HepG2 (cell line): ENCODE results near the gene CD58. TPM values are rescaled to one million over a fixed set of nuclear protein-coding genes. Genes with fewer than 3 reads are reported as not detected.

Experiments used
- ATAC-seq: fragments of 200-7000 bp; cut with Tn5 transposase; 3 replicates; pipeline ENCODE4 v1.9.1; 2020; ENCODE audit warnings: mild to moderate bottlenecking, moderate library complexity
- BruUV-seq: library from RNA; stranded (reverse); fragments of 400-500 nt; replicated peaks from 2 replicates; lab custom pipeline; 2021; lab: Mats Ljungman, UMichigan
- CTCF ChIA-PET: fragments of 300-600 bp; formaldehyde crosslinking; extraction: SDS; loops from one replicate; lab custom pipeline; 2021; ENCODE audit warnings: low total read pairs, inconsistent platforms, low intra/inter-chr PET ratio; lab: Yijun Ruan, JAX
- POLR2A ChIA-PET: fragments of 350-600 bp; sonication (Branson Sonifier 250); formaldehyde crosslinking; loops from one replicate; lab custom pipeline; 2020; ENCODE audit warnings: antibody characterized with exemption, inconsistent platforms; lab: Yijun Ruan, JAX
- DNase-seq: peaks from one replicate; pipeline ENCODE4 v3.0.0-alpha.2; 2015; ENCODE audit warnings: low spot score
- FAIRE-seq: peaks from 3 replicates; lab custom pipeline; 2011; peaks lifted over from hg19 to GRCh38; lab: Jason Lieb, UNC
- H2AFZ ChIP-seq: one replicate; pipeline ENCODE4 v1.6.1; 2011; ENCODE audit warnings: low read length, inconsistent platforms
- H3K27ac ChIP-seq: fragments of 300-600 bp; 3 replicates; pipeline ENCODE4 v1.8.0; 2011; ENCODE audit warnings: mixed run types, mild to moderate bottlenecking, mixed read lengths, low read length, inconsistent platforms; ENCODE audit not compliant: insufficient read depth; ENCODE audit errors: extremely low read length
- H3K27me3 ChIP-seq, 2 experiments: fragments of 200-600 bp in 1 of 2; 2 replicates in 1 of 2; 3 replicates in 1 of 2; pipeline versions ENCODE4 v1.6.0 to v1.8.0; 2011; ENCODE audit warnings: low read length in 2 of 2, mild to moderate bottlenecking in 2 of 2, moderate library complexity in 2 of 2, inconsistent platforms in 1 of 2; ENCODE audit not compliant: insufficient read depth in 2 of 2, control insufficient read depth in 1 of 2
- H3K36me3 ChIP-seq, 2 experiments: fragments of 200-600 bp in 1 of 2; replicated peaks in 1 of 2; 2 replicates in 1 of 2; 3 replicates in 1 of 2; pipeline versions ENCODE4 v1.5.1 to v1.8.0; 2011; ENCODE audit warnings: low read length in 2 of 2, inconsistent platforms in 1 of 2; ENCODE audit not compliant: insufficient read depth in 2 of 2, control insufficient read depth in 1 of 2
- H3K4me1 ChIP-seq: 2 replicates; pipeline ENCODE4 v1.5.1; 2012; ENCODE audit warnings: low read length, inconsistent platforms; ENCODE audit not compliant: insufficient read depth
- H3K4me2 ChIP-seq: 2 replicates; pipeline ENCODE4 v1.6.0; 2011; ENCODE audit warnings: low read depth, low read length, inconsistent platforms
- H3K4me3 ChIP-seq, 3 experiments: fragments of 200-600 bp in 1 of 3; sonication (generic), shearing (Covaris generic) in 1 of 3; replicated peaks in 1 of 3; 2 replicates each; pipeline ENCODE4 v1.5.1; 2011 to 2016; ENCODE audit warnings: low read length in 3 of 3, inconsistent platforms in 2 of 3, low read depth in 2 of 3, mild to moderate bottlenecking in 2 of 3, control low read depth in 1 of 3, mixed read lengths in 1 of 3; ENCODE audit not compliant: insufficient read depth in 1 of 3
- H3K79me2 ChIP-seq: one replicate; pipeline ENCODE4 v1.6.1; 2011; ENCODE audit warnings: low read length, inconsistent platforms; ENCODE audit not compliant: insufficient read depth
- H3K9ac ChIP-seq: 2 replicates; pipeline ENCODE4 v1.6.0; 2011; ENCODE audit warnings: mild to moderate bottlenecking, low read depth, low read length, inconsistent platforms; ENCODE audit not compliant: insufficient read depth
- H3K9me3 ChIP-seq: 2 replicates; pipeline ENCODE4 v1.5.1; 2012; ENCODE audit warnings: mild to moderate bottlenecking, low read length
- H4K20me1 ChIP-seq: 2 replicates; pipeline ENCODE4 v1.6.0; 2011; ENCODE audit warnings: inconsistent platforms, mild to moderate bottlenecking, low read length, moderate library complexity; ENCODE audit not compliant: insufficient read depth
- CREB1 ChIP-seq, 2 experiments: fragments of 450-650 bp in 1 of 2; IDR thresholded peaks; 2 replicates each; pipeline ENCODE4 v1.6.1; 2016 to 2017; ENCODE audit warnings: control low read depth in 1 of 2, mild to moderate bottlenecking in 1 of 2, missing compliant biosample characterization in 1 of 2, missing genetic modification characterization in 1 of 2
- PHF8 ChIP-seq: sonication (generic); formaldehyde crosslinking; IDR thresholded peaks from 2 replicates; pipeline ENCODE4 v1.5.0; 2020; ENCODE audit warnings: missing genetic modification reagents
- SUZ12 ChIP-seq: fragments of 150-350 bp; IDR thresholded peaks from 2 replicates; pipeline ENCODE4 v1.6.1; 2014; ENCODE audit warnings: low read depth, low read length
- XRCC5 ChIP-seq: fragments of 200-400 bp; formaldehyde crosslinking; optimal IDR thresholded peaks from 2 replicates; pipeline ENCODE3; 2017; ENCODE audit warnings: mild to moderate bottlenecking, low read length
- ZNF296 ChIP-seq: sonication (generic); formaldehyde crosslinking; conservative IDR thresholded peaks from 2 replicates; pipeline ENCODE4 v1.5.0; 2020; ENCODE audit warnings: mild to moderate bottlenecking, missing genetic modification reagents
- ZNF572 ChIP-seq: sonication (generic); formaldehyde crosslinking; IDR thresholded peaks from 2 replicates; pipeline ENCODE4 v1.5.1; 2020; ENCODE audit warnings: mild to moderate bottlenecking, missing genetic modification reagents
- ZNF788 ChIP-seq: sonication (generic); formaldehyde crosslinking; IDR thresholded peaks from 2 replicates; pipeline ENCODE4 v1.5.0; 2020; ENCODE audit warnings: mild to moderate bottlenecking, missing genetic modification reagents, borderline replicate concordance
- ZNF839 ChIP-seq: sonication (generic); formaldehyde crosslinking; IDR thresholded peaks from 2 replicates; pipeline ENCODE4 v1.4.0; 2020; ENCODE audit warnings: missing genetic modification reagents, mild to moderate bottlenecking, borderline replicate concordance
- WGBS: methylation state at CpG from one replicate; pipeline ENCODE4 v1.1.6; 2017; ENCODE audit warnings: low lambda C conversion rate; 5-methylcytosine and 5-hydroxymethylcytosine counted together
- in situ Hi-C: cut with HindIII; loops from 2 replicates; pipeline ENCODE4 v1.10.0; 2017; ENCODE audit warnings: low pct_unique_long_range_greater_than_20kb; ENCODE audit not compliant: extremely low pct_ligation_motif_present
- intact Hi-C: fragments of 100-400 bp; cut with micrococcal nuclease; formaldehyde crosslinking; loops from one replicate; pipeline ENCODE4 v1.10.0; 2022; ENCODE audit not compliant: unreplicated experiment
- polyA plus RNA-seq, 8 experiments: library from polyadenylated mRNA; depleted of rRNA in 3 of 8; stranded (reverse) in 7 of 8; unstranded in 1 of 8; fragments of >200 nt; fragmentation: Illumina TruSeq in 4 of 8; extraction: Trizol in 4 of 8; gene quantifications; 2 replicates each; pipeline versions ENCODE4 v1.2.1 to v1.2.3, GENCODE V29; 2011 to 2016; ENCODE audit warnings: low read depth in 4 of 8, missing spikeins in 1 of 8, mixed read lengths in 1 of 8; ENCODE audit not compliant: insufficient read depth in 1 of 8
- total RNA-seq, 5 experiments: library from RNA; depleted of rRNA; stranded (reverse); fragments of >200 nt; fragmentation: Illumina TruSeq; extraction: Trizol; gene quantifications; 2 replicates each; pipeline ENCODE4 v1.2.3, GENCODE V29; 2016; ENCODE audit warnings: low read depth in 1 of 5
- TF ChIP-seq, protein P1 (sequence below): sonication (generic); formaldehyde crosslinking; IDR thresholded peaks from 2 replicates; pipeline ENCODE4 v1.4.0; 2020; ENCODE audit warnings: missing genetic modification reagents
- TF ChIP-seq, protein P2 (sequence below): sonication (generic); formaldehyde crosslinking; conservative IDR thresholded peaks from 2 replicates; pipeline ENCODE4 v1.8.1; 2023; ENCODE audit warnings: missing genetic modification reagents
- TF ChIP-seq, protein P3 (sequence below): sonication (generic); formaldehyde crosslinking; IDR thresholded peaks from 2 replicates; pipeline ENCODE4 v1.4.0; 2020; ENCODE audit warnings: mild to moderate bottlenecking, missing genetic modification reagents
- TF ChIP-seq, protein P4 (sequence below): sonication (generic); formaldehyde crosslinking; IDR thresholded peaks from 2 replicates; pipeline ENCODE4 v1.5.1; 2020; ENCODE audit warnings: mild to moderate bottlenecking, missing genetic modification reagents, moderate library complexity

The CD58 gene
- total and polyA plus RNA-seq, 2 of the 13 experiments (the other 11 are each of a cell fraction or from before 2014, with no cell fraction given), result 9.4 to 13.5 TPM

DNA sequence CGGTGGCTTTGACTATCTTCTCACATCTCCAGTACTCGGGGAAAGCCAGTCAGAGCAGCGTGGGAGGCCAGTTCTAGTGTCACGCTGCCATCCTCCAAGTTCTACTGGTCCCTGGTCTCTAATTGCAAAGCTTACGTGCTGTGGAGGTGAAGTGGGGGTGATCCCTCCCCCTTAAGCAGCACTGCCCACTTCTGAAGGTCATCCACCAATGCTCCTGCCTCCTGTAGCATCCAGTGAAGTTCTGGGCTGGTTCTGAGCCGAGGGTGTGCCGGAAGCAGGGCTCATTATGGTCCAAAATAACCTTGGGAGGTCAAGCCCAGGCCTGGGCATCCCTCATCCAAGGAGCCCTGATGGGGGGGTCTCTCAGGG is 95.0 kb downstream of the CD58 start:
- DNase-seq (no peak), ATAC-seq (peak; percentile 13), FAIRE-seq (no peak)
- Histone ChIP-seq H3K4me2 (peak overlapping the region; percentile 85), H3K27ac (peak overlapping the region; percentile 96), H3K4me1 (peaks cover 99% of the 10 kb centered on the region), H3K9ac (peak overlapping the region; percentile 83), H2AFZ (no peak overlapping the region), H3K4me3 (peak overlapping the region in 2 of 3 experiments; percentile 36 to 53; a peak in 4 of 6 replicates), H3K36me3 (peaks cover 2 to 5% of the 10 kb centered on the region in 2 experiments; a peak in 3 of 5 replicates), H3K9me3 (no peaks in the 10 kb centered on the region), H3K79me2 (peaks cover 86% of the 10 kb centered on the region), H4K20me1 (no peaks in the 10 kb centered on the region), H3K27me3 (no peaks in the 10 kb centered on the region)
- no TSS peak for BruUV-seq
- intact Hi-C loops, result no loop called here
- CTCF ChIA-PET, result interaction anchor here (1.1 kb wide), 1 partner anchor 10 kb away, joined by 3 read pairs; no protein-coding TSS in a partner anchor
- POLR2A ChIA-PET, result interaction anchor here (1.0 to 7.2 kb wide), 27 partner anchors 9 to 365 kb away, joined by 3 to 129 read pairs (median 8); partner anchors contain the start of genes ATP1A1 and MAB21L3
- in situ Hi-C loops, result no loop called here
- 22% methylated on average over 7 of the region's 7 CpGs for WGBS
- TF ChIP-seq, protein P1, sequence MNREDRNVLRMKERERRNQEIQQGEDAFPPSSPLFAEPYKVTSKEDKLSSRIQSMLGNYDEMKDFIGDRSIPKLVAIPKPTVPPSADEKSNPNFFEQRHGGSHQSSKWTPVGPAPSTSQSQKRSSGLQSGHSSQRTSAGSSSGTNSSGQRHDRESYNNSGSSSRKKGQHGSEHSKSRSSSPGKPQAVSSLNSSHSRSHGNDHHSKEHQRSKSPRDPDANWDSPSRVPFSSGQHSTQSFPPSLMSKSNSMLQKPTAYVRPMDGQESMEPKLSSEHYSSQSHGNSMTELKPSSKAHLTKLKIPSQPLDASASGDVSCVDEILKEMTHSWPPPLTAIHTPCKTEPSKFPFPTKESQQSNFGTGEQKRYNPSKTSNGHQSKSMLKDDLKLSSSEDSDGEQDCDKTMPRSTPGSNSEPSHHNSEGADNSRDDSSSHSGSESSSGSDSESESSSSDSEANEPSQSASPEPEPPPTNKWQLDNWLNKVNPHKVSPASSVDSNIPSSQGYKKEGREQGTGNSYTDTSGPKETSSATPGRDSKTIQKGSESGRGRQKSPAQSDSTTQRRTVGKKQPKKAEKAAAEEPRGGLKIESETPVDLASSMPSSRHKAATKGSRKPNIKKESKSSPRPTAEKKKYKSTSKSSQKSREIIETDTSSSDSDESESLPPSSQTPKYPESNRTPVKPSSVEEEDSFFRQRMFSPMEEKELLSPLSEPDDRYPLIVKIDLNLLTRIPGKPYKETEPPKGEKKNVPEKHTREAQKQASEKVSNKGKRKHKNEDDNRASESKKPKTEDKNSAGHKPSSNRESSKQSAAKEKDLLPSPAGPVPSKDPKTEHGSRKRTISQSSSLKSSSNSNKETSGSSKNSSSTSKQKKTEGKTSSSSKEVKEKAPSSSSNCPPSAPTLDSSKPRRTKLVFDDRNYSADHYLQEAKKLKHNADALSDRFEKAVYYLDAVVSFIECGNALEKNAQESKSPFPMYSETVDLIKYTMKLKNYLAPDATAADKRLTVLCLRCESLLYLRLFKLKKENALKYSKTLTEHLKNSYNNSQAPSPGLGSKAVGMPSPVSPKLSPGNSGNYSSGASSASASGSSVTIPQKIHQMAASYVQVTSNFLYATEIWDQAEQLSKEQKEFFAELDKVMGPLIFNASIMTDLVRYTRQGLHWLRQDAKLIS (CRISPR knock-in tag), result no peak
- peak; percentile 9; the same call in 1 of the 2 replicates for TF ChIP-seq PHF8 (CRISPR knock-in tag)
- 0 out of 2 replicates have a peak, but pooled peaks have one; percentile 43 for TF ChIP-seq ZNF572 (CRISPR knock-in tag)
- TF ChIP-seq, protein P2, sequence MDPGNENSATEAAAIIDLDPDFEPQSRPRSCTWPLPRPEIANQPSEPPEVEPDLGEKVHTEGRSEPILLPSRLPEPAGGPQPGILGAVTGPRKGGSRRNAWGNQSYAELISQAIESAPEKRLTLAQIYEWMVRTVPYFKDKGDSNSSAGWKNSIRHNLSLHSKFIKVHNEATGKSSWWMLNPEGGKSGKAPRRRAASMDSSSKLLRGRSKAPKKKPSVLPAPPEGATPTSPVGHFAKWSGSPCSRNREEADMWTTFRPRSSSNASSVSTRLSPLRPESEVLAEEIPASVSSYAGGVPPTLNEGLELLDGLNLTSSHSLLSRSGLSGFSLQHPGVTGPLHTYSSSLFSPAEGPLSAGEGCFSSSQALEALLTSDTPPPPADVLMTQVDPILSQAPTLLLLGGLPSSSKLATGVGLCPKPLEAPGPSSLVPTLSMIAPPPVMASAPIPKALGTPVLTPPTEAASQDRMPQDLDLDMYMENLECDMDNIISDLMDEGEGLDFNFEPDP (CRISPR knock-in tag), result 0 out of 2 replicates have a peak, but pooled peaks have one; percentile 71
- TF ChIP-seq CREB1 (IDR thresholded peaks at IDR 0.05), result no peak
- no peak for TF ChIP-seq CREB1 (CRISPR knock-in tag; IDR thresholded peaks at IDR 0.05)
- TF ChIP-seq ZNF839, result 0 out of 2 replicates have a peak, but pooled peaks have one; percentile 40
- no peak for TF ChIP-seq XRCC5
- 0 out of 2 replicates have a peak, but pooled peaks have one; percentile 16 for TF ChIP-seq ZNF296
- TF ChIP-seq, protein P3, sequence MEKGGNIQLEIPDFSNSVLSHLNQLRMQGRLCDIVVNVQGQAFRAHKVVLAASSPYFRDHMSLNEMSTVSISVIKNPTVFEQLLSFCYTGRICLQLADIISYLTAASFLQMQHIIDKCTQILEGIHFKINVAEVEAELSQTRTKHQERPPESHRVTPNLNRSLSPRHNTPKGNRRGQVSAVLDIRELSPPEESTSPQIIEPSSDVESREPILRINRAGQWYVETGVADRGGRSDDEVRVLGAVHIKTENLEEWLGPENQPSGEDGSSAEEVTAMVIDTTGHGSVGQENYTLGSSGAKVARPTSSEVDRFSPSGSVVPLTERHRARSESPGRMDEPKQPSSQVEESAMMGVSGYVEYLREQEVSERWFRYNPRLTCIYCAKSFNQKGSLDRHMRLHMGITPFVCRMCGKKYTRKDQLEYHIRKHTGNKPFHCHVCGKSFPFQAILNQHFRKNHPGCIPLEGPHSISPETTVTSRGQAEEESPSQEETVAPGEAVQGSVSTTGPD (CRISPR knock-in tag), result no peak
- no peak for TF ChIP-seq ZNF788 (CRISPR knock-in tag)
- TF ChIP-seq, protein P4, sequence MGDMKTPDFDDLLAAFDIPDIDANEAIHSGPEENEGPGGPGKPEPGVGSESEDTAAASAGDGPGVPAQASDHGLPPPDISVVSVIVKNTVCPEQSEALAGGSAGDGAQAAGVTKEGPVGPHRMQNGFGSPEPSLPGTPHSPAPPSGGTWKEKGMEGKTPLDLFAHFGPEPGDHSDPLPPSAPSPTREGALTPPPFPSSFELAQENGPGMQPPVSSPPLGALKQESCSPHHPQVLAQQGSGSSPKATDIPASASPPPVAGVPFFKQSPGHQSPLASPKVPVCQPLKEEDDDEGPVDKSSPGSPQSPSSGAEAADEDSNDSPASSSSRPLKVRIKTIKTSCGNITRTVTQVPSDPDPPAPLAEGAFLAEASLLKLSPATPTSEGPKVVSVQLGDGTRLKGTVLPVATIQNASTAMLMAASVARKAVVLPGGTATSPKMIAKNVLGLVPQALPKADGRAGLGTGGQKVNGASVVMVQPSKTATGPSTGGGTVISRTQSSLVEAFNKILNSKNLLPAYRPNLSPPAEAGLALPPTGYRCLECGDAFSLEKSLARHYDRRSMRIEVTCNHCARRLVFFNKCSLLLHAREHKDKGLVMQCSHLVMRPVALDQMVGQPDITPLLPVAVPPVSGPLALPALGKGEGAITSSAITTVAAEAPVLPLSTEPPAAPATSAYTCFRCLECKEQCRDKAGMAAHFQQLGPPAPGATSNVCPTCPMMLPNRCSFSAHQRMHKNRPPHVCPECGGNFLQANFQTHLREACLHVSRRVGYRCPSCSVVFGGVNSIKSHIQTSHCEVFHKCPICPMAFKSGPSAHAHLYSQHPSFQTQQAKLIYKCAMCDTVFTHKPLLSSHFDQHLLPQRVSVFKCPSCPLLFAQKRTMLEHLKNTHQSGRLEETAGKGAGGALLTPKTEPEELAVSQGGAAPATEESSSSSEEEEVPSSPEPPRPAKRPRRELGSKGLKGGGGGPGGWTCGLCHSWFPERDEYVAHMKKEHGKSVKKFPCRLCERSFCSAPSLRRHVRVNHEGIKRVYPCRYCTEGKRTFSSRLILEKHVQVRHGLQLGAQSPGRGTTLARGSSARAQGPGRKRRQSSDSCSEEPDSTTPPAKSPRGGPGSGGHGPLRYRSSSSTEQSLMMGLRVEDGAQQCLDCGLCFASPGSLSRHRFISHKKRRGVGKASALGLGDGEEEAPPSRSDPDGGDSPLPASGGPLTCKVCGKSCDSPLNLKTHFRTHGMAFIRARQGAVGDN (CRISPR knock-in tag), result peak; percentile 40
- no peak for TF ChIP-seq SUZ12
